Ovary (tissue), 9 donors: Measurements from ENCODE around the gene PPP6R3. TPM values are rescaled to one million over a fixed set of nuclear protein-coding genes. Genes with fewer than 3 reads are reported as not detected.

Source experiments
- DNase-seq, 5 donors: peaks; one replicate each; pipeline ENCODE4 v3.0.0-alpha.2; 2019 to 2020
- H3K27ac ChIP-seq, 2 donors: fragments of 200-600 bp; one replicate each; pipeline versions ENCODE4 v1.5.1 to v1.8.0; 2019 to 2022
- H3K27me3 ChIP-seq: fragments of 200-600 bp; one replicate; pipeline ENCODE4 v1.8.0; 2022
- H3K36me3 ChIP-seq: fragments of 200-600 bp; sonication (generic); one replicate; pipeline ENCODE4 v1.5.1; 2019
- H3K4me1 ChIP-seq: one replicate; pipeline ENCODE4 v1.8.1; 2013; ENCODE audit warnings: mild to moderate bottlenecking, moderate library complexity; ENCODE audit not compliant: insufficient read depth
- H3K4me3 ChIP-seq: fragments of 200-600 bp; sonication (generic); one replicate; pipeline ENCODE4 v1.5.1; 2017
- H3K9me3 ChIP-seq, 2 donors: fragments of 200-600 bp in 1 of 2; sonication (generic) in 1 of 2; one replicate each; pipeline versions ENCODE4 v1.5.1 to v1.8.1; 2013 to 2019; ENCODE audit warnings: mild to moderate bottlenecking in 1 of 2, moderate library complexity in 1 of 2
- EP300 ChIP-seq: sonication (generic); formaldehyde crosslinking; IDR thresholded peaks from one replicate; pipeline ENCODE4 v1.6.1; 2017; ENCODE audit warnings: antibody characterized with exemption
- POLR2A ChIP-seq: fragments of 450-650 bp; IDR thresholded peaks from one replicate; pipeline ENCODE4 v1.6.1; 2017; ENCODE audit warnings: antibody characterized with exemption, mild to moderate bottlenecking, moderate library complexity
- WGBS, 3 donors: extraction: QIAGEN DNeasy Blood & Tissue Kit in 1 of 3; methylation state at CpG; one replicate each; pipeline versions ENCODE4 v1.1.5 to v1.1.7; 2013 to 2017; 5-methylcytosine and 5-hydroxymethylcytosine counted together
- intact Hi-C, 4 donors: fragments of 100-400 bp; cut with DNase I; formaldehyde crosslinking; loops; one replicate each; pipeline versions ENCODE4 v1.11.0 to v1.15.1; 2022 to 2023
- polyA plus RNA-seq, 2 donors: library from polyadenylated mRNA; stranded (reverse); fragments of 200-250 nt in 1 of 2; fragments of 350-450 nt in 1 of 2; fragmentation: Illumina TruSeq in 1 of 2; extraction: RNeasy Lipid Tissue Mini Kit (QIAGEN cat#74804) in 1 of 2; gene quantifications; one replicate each; pipeline ENCODE4 v1.2.3, GENCODE V29; 2013 to 2014
- total RNA-seq, 7 donors: library from RNA; depleted of rRNA in 2 of 7; stranded (reverse); fragments of >200 nt in 2 of 7; fragmentation: NEBNext Ultra II Directional in 3 of 7; extraction: Animal tissue kit (Norgen Biotek cat#: 25700) in 3 of 7; gene quantifications; one replicate each; pipeline versions ENCODE4 v1.1.0 to v1.2.4, GENCODE V29; 2016 to 2023
- TF ChIP-seq, protein P1 (sequence below), 3 donors: fragments of 450-650 bp in 2 of 3; fragments of 200-600 bp in 1 of 3; IDR thresholded peaks; one replicate each; pipeline versions ENCODE4 v1.5.1 to v1.8.0; 2016 to 2022; ENCODE audit warnings: antibody characterized with exemption in 3 of 3, mild to moderate bottlenecking in 1 of 3
- donor health status: DM: no; HTN: no; CAD: no; lungs with moderate emphysema.
- donor health status: DM: no; HTN: no; CAD: no.
- donor health status: Bipolar disorder and iron deficiency.
- donor health status: DM: yes; HTN: yes; CAD: no.
- donor health status: DM: no; HTN: no; CAD: no.
- donor health status: DM: yes; HTN: yes; CAD: no.

PPP6R3 gene
- total and polyA plus RNA-seq, 9 donors, result 36.4 to 122 (median 103) TPM

DNA sequence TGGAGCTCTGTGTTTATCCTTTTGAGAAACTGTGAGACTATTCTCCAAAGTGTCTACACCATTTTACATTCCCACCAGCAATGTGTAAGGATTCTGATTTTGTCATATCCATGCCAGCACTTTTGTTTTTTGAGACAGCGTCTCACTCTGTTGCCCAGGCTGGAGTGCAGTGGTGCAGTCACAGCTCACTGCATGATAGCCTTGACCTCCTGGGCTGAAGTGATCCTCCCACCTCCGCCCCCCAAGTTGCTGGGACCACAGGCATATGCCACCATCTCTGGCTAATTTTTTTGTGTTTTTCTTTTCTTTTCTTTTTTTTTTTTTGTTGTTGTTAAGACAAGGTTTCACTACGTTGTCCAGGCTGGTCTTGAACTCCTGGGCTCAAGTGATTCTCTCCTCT lies 35.3 kb downstream of the PPP6R3 start:
- TF ChIP-seq POLR2A (no peak), EP300 (no peak)
- TF ChIP-seq, protein P1, sequence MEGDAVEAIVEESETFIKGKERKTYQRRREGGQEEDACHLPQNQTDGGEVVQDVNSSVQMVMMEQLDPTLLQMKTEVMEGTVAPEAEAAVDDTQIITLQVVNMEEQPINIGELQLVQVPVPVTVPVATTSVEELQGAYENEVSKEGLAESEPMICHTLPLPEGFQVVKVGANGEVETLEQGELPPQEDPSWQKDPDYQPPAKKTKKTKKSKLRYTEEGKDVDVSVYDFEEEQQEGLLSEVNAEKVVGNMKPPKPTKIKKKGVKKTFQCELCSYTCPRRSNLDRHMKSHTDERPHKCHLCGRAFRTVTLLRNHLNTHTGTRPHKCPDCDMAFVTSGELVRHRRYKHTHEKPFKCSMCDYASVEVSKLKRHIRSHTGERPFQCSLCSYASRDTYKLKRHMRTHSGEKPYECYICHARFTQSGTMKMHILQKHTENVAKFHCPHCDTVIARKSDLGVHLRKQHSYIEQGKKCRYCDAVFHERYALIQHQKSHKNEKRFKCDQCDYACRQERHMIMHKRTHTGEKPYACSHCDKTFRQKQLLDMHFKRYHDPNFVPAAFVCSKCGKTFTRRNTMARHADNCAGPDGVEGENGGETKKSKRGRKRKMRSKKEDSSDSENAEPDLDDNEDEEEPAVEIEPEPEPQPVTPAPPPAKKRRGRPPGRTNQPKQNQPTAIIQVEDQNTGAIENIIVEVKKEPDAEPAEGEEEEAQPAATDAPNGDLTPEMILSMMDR (IDR thresholded peaks at IDR 0.05), result no peak
- Histone ChIP-seq H3K9me3 (no peaks in the 10 kb centered on the region), H3K27ac (no peak overlapping the region), H3K4me3 (no peak overlapping the region), H3K36me3 (no peaks in the 10 kb centered on the region), H3K4me1 (peaks cover 22% of the 10 kb centered on the region), H3K27me3 (no peaks in the 10 kb centered on the region)
- no peak for DNase-seq
- intact Hi-C loops, result no loop called here
- WGBS, 3 donors, result 66 to 77% (median 68%) methylated on average over 3 of the region's 3 CpGs

DNA sequence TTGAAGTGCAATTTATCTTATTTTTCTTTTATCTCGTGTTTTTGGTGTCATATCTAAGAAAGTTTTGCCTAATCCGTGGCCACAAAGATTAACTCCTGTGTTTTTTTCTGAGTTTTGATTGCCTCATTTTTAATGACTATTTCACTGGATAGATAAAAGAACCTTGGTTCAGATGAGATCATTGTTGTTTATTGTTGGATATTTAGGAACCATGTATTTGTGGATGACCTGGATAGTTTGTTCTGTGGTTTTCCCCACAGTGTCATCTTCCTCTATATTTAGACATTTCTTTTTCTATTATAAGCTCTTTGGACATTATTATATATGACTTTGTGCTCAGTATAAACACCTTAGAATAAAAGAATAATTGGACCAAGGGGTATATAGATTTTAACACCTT lies 37.2 kb downstream of the PPP6R3 start:
- 11 to 21% (median 14%) methylated on average over 2 of the region's 2 CpGs for WGBS, 3 donors
- intact Hi-C loops, result no loop called here
- Histone ChIP-seq H3K27ac (no peak overlapping the region), H3K27me3 (no peaks in the 10 kb centered on the region), H3K36me3 (no peaks in the 10 kb centered on the region), H3K4me3 (no peak overlapping the region), H3K9me3 (no peaks in the 10 kb centered on the region), H3K4me1 (peaks cover 29% of the 10 kb centered on the region)
- TF ChIP-seq, protein P1 (IDR thresholded peaks at IDR 0.05), result no peak
- no peak for TF ChIP-seq EP300
- no peak for TF ChIP-seq POLR2A
- no peak for DNase-seq

DNA sequence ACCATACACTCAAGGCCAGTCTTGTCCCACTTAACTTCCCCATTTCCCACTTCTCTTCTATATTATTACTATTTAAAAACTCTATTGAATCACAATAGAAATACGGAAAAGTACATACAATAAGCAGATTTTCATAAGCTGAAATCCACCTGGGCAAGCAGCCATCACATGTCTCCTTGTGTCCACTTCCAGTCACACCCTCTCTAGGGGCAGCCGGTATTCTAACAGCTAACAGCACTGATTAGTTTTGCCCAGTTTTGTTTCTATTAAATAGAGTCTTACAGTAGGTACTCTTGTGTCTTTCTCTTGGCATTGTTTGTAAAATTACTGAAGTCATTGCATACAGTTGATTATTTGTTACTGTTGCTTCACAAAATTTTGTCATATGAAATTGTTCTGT lies 37.8 kb downstream of the PPP6R3 start:
- Histone ChIP-seq H3K4me1 (peaks cover 32% of the 10 kb centered on the region), H3K4me3 (no peak overlapping the region), H3K27me3 (no peaks in the 10 kb centered on the region), H3K36me3 (no peaks in the 10 kb centered on the region), H3K9me3 (no peaks in the 10 kb centered on the region), H3K27ac (no peak overlapping the region)
- TF ChIP-seq POLR2A (no peak), EP300 (no peak)
- TF ChIP-seq, protein P1 (IDR thresholded peaks at IDR 0.05), result no peak
- DNase-seq, result no peak
- intact Hi-C loops, result no loop called here
- 57 to 61% (median 61%) methylated on average over 2 of the region's 2 CpGs for WGBS, 3 donors

DNA sequence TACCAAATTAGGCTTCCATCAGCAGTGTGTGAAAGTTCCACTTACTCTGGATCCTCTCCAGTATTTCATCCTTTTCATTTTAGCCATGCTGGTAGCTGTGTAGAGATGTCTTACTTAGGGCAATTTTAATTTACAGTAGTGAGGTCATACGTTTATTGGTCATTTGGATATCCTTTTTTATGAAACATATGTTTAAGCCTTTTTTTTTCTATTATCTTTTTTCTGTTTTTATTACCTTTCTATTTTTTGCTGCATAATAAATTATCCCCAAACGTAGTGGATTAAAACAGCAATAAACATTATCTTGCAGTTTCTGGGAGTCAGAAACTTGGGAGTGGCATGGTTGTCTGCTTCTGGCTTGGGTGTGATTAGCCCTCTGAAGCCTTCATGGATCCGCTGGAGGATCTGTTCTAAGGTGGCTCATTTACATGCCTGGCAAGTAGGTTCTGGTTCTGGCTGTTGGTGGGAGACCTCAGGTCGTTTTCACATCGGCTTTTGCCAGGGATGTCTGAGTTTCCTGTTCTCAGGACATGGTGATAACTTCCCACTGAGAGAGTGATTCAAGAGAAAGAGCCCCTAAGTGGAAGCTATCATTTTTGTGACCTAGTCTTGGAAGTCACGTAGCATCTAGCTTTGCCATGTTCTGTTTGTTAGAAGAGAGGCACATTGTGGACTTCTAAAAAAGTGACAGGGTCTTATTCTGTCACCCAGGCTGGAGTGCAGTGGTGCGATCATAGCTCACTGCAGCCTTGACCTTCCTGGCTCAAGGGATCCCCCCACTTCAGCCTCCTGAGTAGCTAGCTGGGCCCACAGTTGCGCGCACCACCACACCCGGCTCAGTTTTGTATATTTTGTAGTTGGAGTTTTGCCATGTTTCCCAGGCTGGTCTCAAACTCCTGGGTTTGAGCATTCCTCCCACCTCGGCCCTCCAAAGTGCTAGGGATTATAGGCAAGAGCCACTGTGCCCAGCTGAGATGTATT lies 38.6 kb downstream of the PPP6R3 start:
- TF ChIP-seq POLR2A (no peak), EP300 (no peak)
- TF ChIP-seq, protein P1 (IDR thresholded peaks at IDR 0.05), result no peak
- H3K27ac ChIP-seq, result no peak overlapping the region
- no peaks in the 10 kb centered on the region for H3K36me3 ChIP-seq
- H3K4me3 ChIP-seq, result no peak overlapping the region
- no peaks in the 10 kb centered on the region for H3K9me3 ChIP-seq
- no peaks in the 10 kb centered on the region for H3K27me3 ChIP-seq
- intact Hi-C loops, result no loop called here
- DNase-seq, result no peak
- 52 to 60% (median 58%) methylated on average over 11 of the region's 11 CpGs for WGBS, 3 donors
- peaks cover 35% of the 10 kb centered on the region for H3K4me1 ChIP-seq
